ENCODE results near the gene LSM12.

- TF ChIP-seq, protein P1, sequence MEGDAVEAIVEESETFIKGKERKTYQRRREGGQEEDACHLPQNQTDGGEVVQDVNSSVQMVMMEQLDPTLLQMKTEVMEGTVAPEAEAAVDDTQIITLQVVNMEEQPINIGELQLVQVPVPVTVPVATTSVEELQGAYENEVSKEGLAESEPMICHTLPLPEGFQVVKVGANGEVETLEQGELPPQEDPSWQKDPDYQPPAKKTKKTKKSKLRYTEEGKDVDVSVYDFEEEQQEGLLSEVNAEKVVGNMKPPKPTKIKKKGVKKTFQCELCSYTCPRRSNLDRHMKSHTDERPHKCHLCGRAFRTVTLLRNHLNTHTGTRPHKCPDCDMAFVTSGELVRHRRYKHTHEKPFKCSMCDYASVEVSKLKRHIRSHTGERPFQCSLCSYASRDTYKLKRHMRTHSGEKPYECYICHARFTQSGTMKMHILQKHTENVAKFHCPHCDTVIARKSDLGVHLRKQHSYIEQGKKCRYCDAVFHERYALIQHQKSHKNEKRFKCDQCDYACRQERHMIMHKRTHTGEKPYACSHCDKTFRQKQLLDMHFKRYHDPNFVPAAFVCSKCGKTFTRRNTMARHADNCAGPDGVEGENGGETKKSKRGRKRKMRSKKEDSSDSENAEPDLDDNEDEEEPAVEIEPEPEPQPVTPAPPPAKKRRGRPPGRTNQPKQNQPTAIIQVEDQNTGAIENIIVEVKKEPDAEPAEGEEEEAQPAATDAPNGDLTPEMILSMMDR (conservative IDR thresholded peaks at IDR 0.05; ENCODE audit: low read depth, low read length), result no peak
- no peak for TF ChIP-seq EZH2 (IDR thresholded peaks at IDR 0.05; ENCODE audit: borderline replicate concordance, low read depth, low read length, poor library complexity, severe bottlenecking)
Observed at GRCh38 chr17:43995150-43995471, 71.4 kb downstream of the LSM12 start.
